ENCODE results near the gene DIP2B. TPM values are rescaled to one million over a fixed set of nuclear protein-coding genes. Genes with fewer than 3 reads are reported as not detected.

The DIP2B gene
- total RNA-seq, 2 donors from 2014 or later: 22.8 to 31.0 TPM

- no peaks in the 10 kb centered on the region for H3K9me3 ChIP-seq (ENCODE audit: control insufficient read depth, low read length, poor library complexity, severe bottlenecking)
- DNase-seq (no peak), ATAC-seq (no peak)
- Mint-ChIP-seq H3K4me3 (no peak overlapping the region), H3K27ac (peak overlapping the region; percentile 24), H3K36me3 (ENCODE audit: low read depth) (peaks cover 12% of the 10 kb centered on the region), H3K4me1 (peaks cover 7% of the 10 kb centered on the region), H3K27me3 (no peaks in the 10 kb centered on the region)
Observed at GRCh38 chr12:50686976-50687375, 182.2 kb downstream of the DIP2B start.

GRCh38 chr12:50689437-50689836 lies 184.7 kb downstream of the DIP2B start:
- no peak overlapping the region for H3K4me3 Mint-ChIP-seq
- no peak for ATAC-seq
- DNase-seq: no peak
- H3K9me3 ChIP-seq (ENCODE audit: control insufficient read depth, low read length, poor library complexity, severe bottlenecking): no peaks in the 10 kb centered on the region
- H3K4me1 Mint-ChIP-seq: peaks cover 10% of the 10 kb centered on the region
- H3K27ac Mint-ChIP-seq: peak overlapping the region; percentile 69
- peaks cover 12% of the 10 kb centered on the region for H3K36me3 Mint-ChIP-seq (ENCODE audit: low read depth)
- H3K27me3 Mint-ChIP-seq: no peaks in the 10 kb centered on the region

- no peaks in the 10 kb centered on the region for H3K27me3 Mint-ChIP-seq
Observed at GRCh38 chr12:50690925-50691324, 186.1 kb downstream of the DIP2B start.

GRCh38 chr12:50695961-50696360 lies 191.2 kb downstream of the DIP2B start:
- no peak overlapping the region for H3K4me3 Mint-ChIP-seq
- H3K9me3 ChIP-seq (ENCODE audit: control insufficient read depth, low read length, poor library complexity, severe bottlenecking): no peaks in the 10 kb centered on the region
- H3K27ac Mint-ChIP-seq: no peak overlapping the region
- no peaks in the 10 kb centered on the region for H3K27me3 Mint-ChIP-seq
- no peak for ATAC-seq
- H3K4me1 Mint-ChIP-seq: peaks cover 6% of the 10 kb centered on the region
- DNase-seq: no peak
- peaks cover 9% of the 10 kb centered on the region for H3K36me3 Mint-ChIP-seq (ENCODE audit: low read depth)

More at GRCh38 chr12:50690925-50691324, 186.1 kb downstream of the DIP2B start:
- Mint-ChIP-seq H3K27ac (no peak overlapping the region), H3K36me3 (ENCODE audit: low read depth) (peaks cover 12% of the 10 kb centered on the region), H3K4me1 (peaks cover 10% of the 10 kb centered on the region), H3K4me3 (no peak overlapping the region)
- H3K9me3 ChIP-seq (ENCODE audit: control insufficient read depth, low read length, poor library complexity, severe bottlenecking): no peaks in the 10 kb centered on the region
- DNase-seq (no peak), ATAC-seq (no peak)

- DNase-seq (no peak), ATAC-seq (no peak)
- Mint-ChIP-seq H3K4me3 (no peak overlapping the region), H3K36me3 (ENCODE audit: low read depth) (peaks cover 9% of the 10 kb centered on the region), H3K27ac (no peak overlapping the region), H3K4me1 (peaks cover 6% of the 10 kb centered on the region), H3K27me3 (no peaks in the 10 kb centered on the region)
- no peaks in the 10 kb centered on the region for H3K9me3 ChIP-seq (ENCODE audit: control insufficient read depth, low read length, poor library complexity, severe bottlenecking)
Observed at GRCh38 chr12:50696931-50697330, 192.1 kb downstream of the DIP2B start.

- ATAC-seq (no peak), DNase-seq (no peak)
- peaks cover 9% of the 10 kb centered on the region for H3K36me3 Mint-ChIP-seq (ENCODE audit: low read depth)
- peaks cover 3% of the 10 kb centered on the region for H3K4me1 Mint-ChIP-seq
- H3K4me3 Mint-ChIP-seq: no peak overlapping the region
- peak overlapping the region; percentile 14 for H3K27ac Mint-ChIP-seq
- H3K9me3 ChIP-seq (ENCODE audit: control insufficient read depth, low read length, poor library complexity, severe bottlenecking): no peaks in the 10 kb centered on the region
- no peaks in the 10 kb centered on the region for H3K27me3 Mint-ChIP-seq
Observed at GRCh38 chr12:50699154-50699553, 194.4 kb downstream of the DIP2B start.

GRCh38 chr12:50699940-50700339 lies 195.2 kb downstream of the DIP2B start:
- no peak for ATAC-seq
- no peaks in the 10 kb centered on the region for H3K27me3 Mint-ChIP-seq
- no peak for DNase-seq
- no peak overlapping the region for H3K4me3 Mint-ChIP-seq
- no peak overlapping the region for H3K27ac Mint-ChIP-seq
- H3K4me1 Mint-ChIP-seq: peaks cover 3% of the 10 kb centered on the region
- H3K36me3 Mint-ChIP-seq (ENCODE audit: low read depth): peaks cover 9% of the 10 kb centered on the region
- no peaks in the 10 kb centered on the region for H3K9me3 ChIP-seq (ENCODE audit: control insufficient read depth, low read length, poor library complexity, severe bottlenecking)

- Mint-ChIP-seq H3K36me3 (ENCODE audit: low read depth) (peaks cover 7% of the 10 kb centered on the region), H3K27ac (no peak overlapping the region), H3K27me3 (no peaks in the 10 kb centered on the region), H3K4me3 (no peak overlapping the region), H3K4me1 (no peaks in the 10 kb centered on the region)
- H3K9me3 ChIP-seq (ENCODE audit: control insufficient read depth, low read length, poor library complexity, severe bottlenecking): no peaks in the 10 kb centered on the region
- no peak for ATAC-seq
- DNase-seq: no peak
Observed at GRCh38 chr12:50706606-50707005, 201.8 kb downstream of the DIP2B start.

- Mint-ChIP-seq H3K4me3 (no peak overlapping the region), H3K36me3 (ENCODE audit: low read depth) (peaks cover 7% of the 10 kb centered on the region), H3K27ac (peak overlapping the region; percentile 51), H3K27me3 (no peaks in the 10 kb centered on the region), H3K4me1 (no peaks in the 10 kb centered on the region)
- no peak for ATAC-seq
- no peak for DNase-seq
- no peaks in the 10 kb centered on the region for H3K9me3 ChIP-seq (ENCODE audit: control insufficient read depth, low read length, poor library complexity, severe bottlenecking)
Observed at GRCh38 chr12:50707396-50707795, 202.6 kb downstream of the DIP2B start.

GRCh38 chr12:50708631-50709030 lies 203.8 kb downstream of the DIP2B start:
- DNase-seq: no peak
- no peaks in the 10 kb centered on the region for H3K9me3 ChIP-seq (ENCODE audit: control insufficient read depth, low read length, poor library complexity, severe bottlenecking)
- peaks cover 7% of the 10 kb centered on the region for H3K36me3 Mint-ChIP-seq (ENCODE audit: low read depth)
- no peaks in the 10 kb centered on the region for H3K4me1 Mint-ChIP-seq
- H3K4me3 Mint-ChIP-seq: no peak overlapping the region
- no peaks in the 10 kb centered on the region for H3K27me3 Mint-ChIP-seq
- peak overlapping the region; percentile 51 for H3K27ac Mint-ChIP-seq
- no peak for ATAC-seq

- Mint-ChIP-seq H3K36me3 (ENCODE audit: low read depth) (peaks cover 7% of the 10 kb centered on the region), H3K27ac (peak overlapping the region; percentile 14), H3K4me3 (no peak overlapping the region), H3K4me1 (no peaks in the 10 kb centered on the region), H3K27me3 (no peaks in the 10 kb centered on the region)
- H3K9me3 ChIP-seq (ENCODE audit: control insufficient read depth, low read length, poor library complexity, severe bottlenecking): no peaks in the 10 kb centered on the region
- no peak for ATAC-seq
- DNase-seq: no peak
Observed at GRCh38 chr12:50711121-50711520, 206.3 kb downstream of the DIP2B start.

- H3K27me3 Mint-ChIP-seq: no peaks in the 10 kb centered on the region
- H3K4me3 Mint-ChIP-seq: no peak overlapping the region
- H3K36me3 Mint-ChIP-seq (ENCODE audit: low read depth): peaks cover 10% of the 10 kb centered on the region
Observed at GRCh38 chr12:50715174-50715573, 210.4 kb downstream of the DIP2B start.

GRCh38 chr12:50718760-50719159 lies 214.0 kb downstream of the DIP2B start:
- no peaks in the 10 kb centered on the region for H3K9me3 ChIP-seq (ENCODE audit: control insufficient read depth, low read length, poor library complexity, severe bottlenecking)
- H3K4me3 Mint-ChIP-seq: no peak overlapping the region
- no peak overlapping the region for H3K27ac Mint-ChIP-seq
- DNase-seq (no peak), ATAC-seq (no peak)
- no peaks in the 10 kb centered on the region for H3K27me3 Mint-ChIP-seq
- peaks cover 13% of the 10 kb centered on the region for H3K36me3 Mint-ChIP-seq (ENCODE audit: low read depth)
- H3K4me1 Mint-ChIP-seq: no peaks in the 10 kb centered on the region

More at GRCh38 chr12:50715174-50715573, 210.4 kb downstream of the DIP2B start:
- H3K9me3 ChIP-seq (ENCODE audit: control insufficient read depth, low read length, poor library complexity, severe bottlenecking): no peaks in the 10 kb centered on the region
- H3K4me1 Mint-ChIP-seq: no peaks in the 10 kb centered on the region
- ATAC-seq (no peak), DNase-seq (no peak)
- H3K27ac Mint-ChIP-seq: no peak overlapping the region

- no peak for DNase-seq
- Mint-ChIP-seq H3K27ac (no peak overlapping the region), H3K36me3 (ENCODE audit: low read depth) (peaks cover 13% of the 10 kb centered on the region), H3K4me1 (no peaks in the 10 kb centered on the region), H3K27me3 (no peaks in the 10 kb centered on the region), H3K4me3 (no peak overlapping the region)
- ATAC-seq: no peak
- no peaks in the 10 kb centered on the region for H3K9me3 ChIP-seq (ENCODE audit: control insufficient read depth, low read length, poor library complexity, severe bottlenecking)
Observed at GRCh38 chr12:50720085-50720484, 215.3 kb downstream of the DIP2B start.
